HepG2 (cell line): ENCODE data around the gene MED25. TPM values are rescaled to one million over a fixed set of nuclear protein-coding genes. Genes with fewer than 3 reads are reported as not detected.
A peak's percentile ranks its signal among the peaks of the same experiment; 100 is the strongest.

Source experiments
- GATA4 ChIP-seq: sonication (generic); IDR thresholded peaks from 2 replicates; pipeline ENCODE4 v1.6.1; 2016; ENCODE audit warnings: antibody characterized with exemption, low read depth, borderline replicate concordance
- JUNB ChIP-seq: sonication (generic); formaldehyde crosslinking; IDR thresholded peaks from 2 replicates; pipeline ENCODE4 v1.8.0; 2022; ENCODE audit warnings: missing genetic modification reagents, mild to moderate bottlenecking, borderline replicate concordance
- MBD4 ChIP-seq: IDR thresholded peaks from 2 replicates; pipeline ENCODE4 v1.6.1; 2012; ENCODE audit warnings: low read length, inconsistent platforms, borderline replicate concordance
- NR3C1 ChIP-seq: sonication (generic); formaldehyde crosslinking; IDR thresholded peaks from 2 replicates; pipeline ENCODE4 v1.4.0; 2020; ENCODE audit warnings: missing genetic modification reagents
- SAP130 ChIP-seq: IDR thresholded peaks from 2 replicates; pipeline ENCODE4 v1.6.1; 2016; ENCODE audit warnings: low read depth
- SOX13 ChIP-seq, 3 experiments: fragments of 450-650 bp in 1 of 3; sonication (generic) in 1 of 3; formaldehyde crosslinking in 1 of 3; IDR thresholded peaks in 2 of 3; conservative IDR thresholded peaks in 1 of 3; 2 replicates each; pipeline versions ENCODE4 v1.5.0 to v1.6.1; 2016 to 2020; ENCODE audit warnings: antibody characterized with exemption in 1 of 3, mild to moderate bottlenecking in 1 of 3, missing compliant biosample characterization in 1 of 3, missing genetic modification reagents in 1 of 3, moderate library complexity in 1 of 3
- SP5 ChIP-seq: IDR thresholded peaks from 2 replicates; pipeline ENCODE4 v1.6.1; 2016; ENCODE audit warnings: low read depth, borderline replicate concordance
- STAT5B ChIP-seq: sonication (generic); formaldehyde crosslinking; IDR thresholded peaks from 2 replicates; pipeline ENCODE4 v1.4.0; 2020; ENCODE audit warnings: missing genetic modification reagents
- TBX2 ChIP-seq: sonication (generic); formaldehyde crosslinking; IDR thresholded peaks from 2 replicates; pipeline ENCODE4 v1.5.0; 2020; ENCODE audit warnings: missing genetic modification reagents, mild to moderate bottlenecking, borderline replicate concordance
- ZMYM2 ChIP-seq: sonication (generic); formaldehyde crosslinking; IDR thresholded peaks from 2 replicates; pipeline ENCODE4 v1.8.0; 2022; ENCODE audit warnings: mild to moderate bottlenecking, missing genetic modification reagents
- ZMYM4 ChIP-seq: sonication (generic); formaldehyde crosslinking; IDR thresholded peaks from 2 replicates; pipeline ENCODE4 v1.8.1; 2023; ENCODE audit warnings: mild to moderate bottlenecking, missing genetic modification reagents
- ZNF441 ChIP-seq: sonication (generic); formaldehyde crosslinking; IDR thresholded peaks from 2 replicates; pipeline ENCODE4 v1.7.0; 2021; ENCODE audit warnings: missing genetic modification reagents, borderline replicate concordance
- ZNF530 ChIP-seq: sonication (generic); formaldehyde crosslinking; IDR thresholded peaks from 2 replicates; pipeline ENCODE4 v1.5.0; 2020; ENCODE audit warnings: low read depth, mild to moderate bottlenecking, missing genetic modification reagents
- ZNF547 ChIP-seq: sonication (generic); formaldehyde crosslinking; IDR thresholded peaks from 2 replicates; pipeline ENCODE4 v1.5.1; 2020; ENCODE audit warnings: mild to moderate bottlenecking, missing genetic modification reagents
- ZNF614 ChIP-seq: IDR thresholded peaks from 2 replicates; pipeline ENCODE4 v1.6.1; 2018; ENCODE audit warnings: missing biosample characterization, missing genetic modification reagents, inconsistent platforms, borderline replicate concordance
- polyA plus RNA-seq, 8 experiments: library from polyadenylated mRNA; depleted of rRNA in 3 of 8; stranded (reverse) in 7 of 8; unstranded in 1 of 8; fragments of >200 nt; fragmentation: Illumina TruSeq in 4 of 8; extraction: Trizol in 4 of 8; gene quantifications; 2 replicates each; pipeline versions ENCODE4 v1.2.1 to v1.2.3, GENCODE V29; 2011 to 2016; ENCODE audit warnings: low read depth in 4 of 8, missing spikeins in 1 of 8, mixed read lengths in 1 of 8; ENCODE audit not compliant: insufficient read depth in 1 of 8
- total RNA-seq, 5 experiments: library from RNA; depleted of rRNA; stranded (reverse); fragments of >200 nt; fragmentation: Illumina TruSeq; extraction: Trizol; gene quantifications; 2 replicates each; pipeline ENCODE4 v1.2.3, GENCODE V29; 2016; ENCODE audit warnings: low read depth in 1 of 5
- TF ChIP-seq, protein P1 (sequence below): sonication (generic); formaldehyde crosslinking; conservative IDR thresholded peaks from 2 replicates; pipeline ENCODE4 v1.4.0; 2020; ENCODE audit warnings: mild to moderate bottlenecking, missing genetic modification reagents, moderate library complexity
- TF ChIP-seq, protein P2 (sequence below): sonication (generic); formaldehyde crosslinking; IDR thresholded peaks from 2 replicates; pipeline ENCODE4 v1.8.0; 2022; ENCODE audit warnings: missing genetic modification reagents, mild to moderate bottlenecking, borderline replicate concordance
- TF ChIP-seq, protein P3 (sequence below): sonication (generic); formaldehyde crosslinking; IDR thresholded peaks from 2 replicates; pipeline ENCODE4 v1.5.1; 2020; ENCODE audit warnings: missing genetic modification reagents, mild to moderate bottlenecking, borderline replicate concordance
- TF ChIP-seq, protein P4 (sequence below): sonication (generic); formaldehyde crosslinking; IDR thresholded peaks from 2 replicates; pipeline ENCODE4 v1.4.0; 2020; ENCODE audit warnings: low read depth, missing genetic modification reagents

The MED25 gene
- total and polyA plus RNA-seq, 2 of the 13 experiments (the other 11 are each of a cell fraction or from before 2014, with no cell fraction given): 11.1 to 15.1 TPM

DNA sequence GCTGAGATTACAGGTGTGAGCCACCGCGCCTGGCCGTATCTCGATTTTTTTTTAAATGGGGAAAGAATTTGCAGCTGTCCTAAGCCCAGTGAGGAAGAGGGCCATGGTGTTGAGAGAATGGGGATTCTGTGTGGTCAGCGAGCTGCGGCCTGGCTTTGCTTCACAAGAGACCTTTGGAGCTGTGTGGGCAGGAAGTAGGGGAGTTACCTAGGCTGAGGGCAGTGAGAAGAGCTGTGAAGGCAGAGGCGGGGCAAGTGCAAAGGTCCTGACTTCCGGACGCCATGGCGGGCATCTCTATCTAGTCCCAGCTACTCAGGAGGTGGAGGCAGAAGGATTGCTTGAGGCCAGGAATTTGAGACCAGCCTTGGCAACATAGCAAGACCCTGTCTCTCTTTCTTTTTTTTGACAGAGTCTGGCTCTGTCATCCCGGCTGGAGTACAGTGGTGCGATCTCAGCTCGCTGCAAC lies 46.4 kb upstream of the MED25 start (continued):
- TF ChIP-seq SOX13 (IDR thresholded peaks at IDR 0.05): no peak
- peak in 1 of 2 experiments; percentile 27; a peak in 1 of 4 replicates for TF ChIP-seq SOX13 (CRISPR knock-in tag; conservative IDR thresholded peaks at IDR 0.05 in 1 of 2, IDR thresholded peaks at IDR 0.05 in 1 of 2)
- TF ChIP-seq, protein P1, sequence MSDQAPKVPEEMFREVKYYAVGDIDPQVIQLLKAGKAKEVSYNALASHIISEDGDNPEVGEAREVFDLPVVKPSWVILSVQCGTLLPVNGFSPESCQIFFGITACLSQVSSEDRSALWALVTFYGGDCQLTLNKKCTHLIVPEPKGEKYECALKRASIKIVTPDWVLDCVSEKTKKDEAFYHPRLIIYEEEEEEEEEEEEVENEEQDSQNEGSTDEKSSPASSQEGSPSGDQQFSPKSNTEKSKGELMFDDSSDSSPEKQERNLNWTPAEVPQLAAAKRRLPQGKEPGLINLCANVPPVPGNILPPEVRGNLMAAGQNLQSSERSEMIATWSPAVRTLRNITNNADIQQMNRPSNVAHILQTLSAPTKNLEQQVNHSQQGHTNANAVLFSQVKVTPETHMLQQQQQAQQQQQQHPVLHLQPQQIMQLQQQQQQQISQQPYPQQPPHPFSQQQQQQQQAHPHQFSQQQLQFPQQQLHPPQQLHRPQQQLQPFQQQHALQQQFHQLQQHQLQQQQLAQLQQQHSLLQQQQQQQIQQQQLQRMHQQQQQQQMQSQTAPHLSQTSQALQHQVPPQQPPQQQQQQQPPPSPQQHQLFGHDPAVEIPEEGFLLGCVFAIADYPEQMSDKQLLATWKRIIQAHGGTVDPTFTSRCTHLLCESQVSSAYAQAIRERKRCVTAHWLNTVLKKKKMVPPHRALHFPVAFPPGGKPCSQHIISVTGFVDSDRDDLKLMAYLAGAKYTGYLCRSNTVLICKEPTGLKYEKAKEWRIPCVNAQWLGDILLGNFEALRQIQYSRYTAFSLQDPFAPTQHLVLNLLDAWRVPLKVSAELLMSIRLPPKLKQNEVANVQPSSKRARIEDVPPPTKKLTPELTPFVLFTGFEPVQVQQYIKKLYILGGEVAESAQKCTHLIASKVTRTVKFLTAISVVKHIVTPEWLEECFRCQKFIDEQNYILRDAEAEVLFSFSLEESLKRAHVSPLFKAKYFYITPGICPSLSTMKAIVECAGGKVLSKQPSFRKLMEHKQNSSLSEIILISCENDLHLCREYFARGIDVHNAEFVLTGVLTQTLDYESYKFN (CRISPR knock-in tag): peak; percentile 85
- peak; percentile 81 for TF ChIP-seq ZNF441 (CRISPR knock-in tag)
- TF ChIP-seq MBD4: no peak
- 0 out of 2 replicates have a peak, but pooled peaks have one; percentile 13 for TF ChIP-seq ZMYM4 (CRISPR knock-in tag)
- TF ChIP-seq, protein P2, sequence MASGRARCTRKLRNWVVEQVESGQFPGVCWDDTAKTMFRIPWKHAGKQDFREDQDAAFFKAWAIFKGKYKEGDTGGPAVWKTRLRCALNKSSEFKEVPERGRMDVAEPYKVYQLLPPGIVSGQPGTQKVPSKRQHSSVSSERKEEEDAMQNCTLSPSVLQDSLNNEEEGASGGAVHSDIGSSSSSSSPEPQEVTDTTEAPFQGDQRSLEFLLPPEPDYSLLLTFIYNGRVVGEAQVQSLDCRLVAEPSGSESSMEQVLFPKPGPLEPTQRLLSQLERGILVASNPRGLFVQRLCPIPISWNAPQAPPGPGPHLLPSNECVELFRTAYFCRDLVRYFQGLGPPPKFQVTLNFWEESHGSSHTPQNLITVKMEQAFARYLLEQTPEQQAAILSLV (CRISPR knock-in tag): peak; percentile 24; the same call in 1 of the 2 replicates
- TF ChIP-seq, protein P3, sequence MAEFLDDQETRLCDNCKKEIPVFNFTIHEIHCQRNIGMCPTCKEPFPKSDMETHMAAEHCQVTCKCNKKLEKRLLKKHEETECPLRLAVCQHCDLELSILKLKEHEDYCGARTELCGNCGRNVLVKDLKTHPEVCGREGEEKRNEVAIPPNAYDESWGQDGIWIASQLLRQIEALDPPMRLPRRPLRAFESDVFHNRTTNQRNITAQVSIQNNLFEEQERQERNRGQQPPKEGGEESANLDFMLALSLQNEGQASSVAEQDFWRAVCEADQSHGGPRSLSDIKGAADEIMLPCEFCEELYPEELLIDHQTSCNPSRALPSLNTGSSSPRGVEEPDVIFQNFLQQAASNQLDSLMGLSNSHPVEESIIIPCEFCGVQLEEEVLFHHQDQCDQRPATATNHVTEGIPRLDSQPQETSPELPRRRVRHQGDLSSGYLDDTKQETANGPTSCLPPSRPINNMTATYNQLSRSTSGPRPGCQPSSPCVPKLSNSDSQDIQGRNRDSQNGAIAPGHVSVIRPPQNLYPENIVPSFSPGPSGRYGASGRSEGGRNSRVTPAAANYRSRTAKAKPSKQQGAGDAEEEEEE: no peak
- no peak for TF ChIP-seq JUNB (CRISPR knock-in tag)
- no peak for TF ChIP-seq ZNF614 (CRISPR knock-in tag)
- TF ChIP-seq STAT5B (CRISPR knock-in tag): no peak
- TF ChIP-seq ZNF547: 0 out of 2 replicates have a peak, but pooled peaks have one; percentile 19
- peak; percentile 84 for TF ChIP-seq SAP130
- TF ChIP-seq, protein P4, sequence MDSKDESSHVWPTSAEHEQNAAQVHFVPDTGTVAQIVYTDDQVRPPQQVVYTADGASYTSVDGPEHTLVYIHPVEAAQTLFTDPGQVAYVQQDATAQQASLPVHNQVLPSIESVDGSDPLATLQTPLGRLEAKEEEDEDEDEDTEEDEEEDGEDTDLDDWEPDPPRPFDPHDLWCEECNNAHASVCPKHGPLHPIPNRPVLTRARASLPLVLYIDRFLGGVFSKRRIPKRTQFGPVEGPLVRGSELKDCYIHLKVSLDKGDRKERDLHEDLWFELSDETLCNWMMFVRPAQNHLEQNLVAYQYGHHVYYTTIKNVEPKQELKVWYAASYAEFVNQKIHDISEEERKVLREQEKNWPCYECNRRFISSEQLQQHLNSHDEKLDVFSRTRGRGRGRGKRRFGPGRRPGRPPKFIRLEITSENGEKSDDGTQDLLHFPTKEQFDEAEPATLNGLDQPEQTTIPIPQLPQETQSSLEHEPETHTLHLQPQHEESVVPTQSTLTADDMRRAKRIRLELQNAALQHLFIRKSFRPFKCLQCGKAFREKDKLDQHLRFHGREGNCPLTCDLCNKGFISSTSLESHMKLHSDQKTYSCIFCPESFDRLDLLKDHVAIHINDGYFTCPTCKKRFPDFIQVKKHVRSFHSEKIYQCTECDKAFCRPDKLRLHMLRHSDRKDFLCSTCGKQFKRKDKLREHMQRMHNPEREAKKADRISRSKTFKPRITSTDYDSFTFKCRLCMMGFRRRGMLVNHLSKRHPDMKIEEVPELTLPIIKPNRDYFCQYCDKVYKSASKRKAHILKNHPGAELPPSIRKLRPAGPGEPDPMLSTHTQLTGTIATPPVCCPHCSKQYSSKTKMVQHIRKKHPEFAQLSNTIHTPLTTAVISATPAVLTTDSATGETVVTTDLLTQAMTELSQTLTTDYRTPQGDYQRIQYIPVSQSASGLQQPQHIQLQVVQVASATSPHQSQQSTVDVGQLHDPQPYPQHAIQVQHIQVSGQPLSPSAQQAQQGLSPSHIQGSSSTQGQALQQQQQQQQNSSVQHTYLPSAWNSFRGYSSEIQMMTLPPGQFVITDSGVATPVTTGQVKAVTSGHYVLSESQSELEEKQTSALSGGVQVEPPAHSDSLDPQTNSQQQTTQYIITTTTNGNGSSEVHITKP (CRISPR knock-in tag): peak; percentile 69; the same call in 1 of the 2 replicates
- no peak for TF ChIP-seq ZNF530 (CRISPR knock-in tag)
- TF ChIP-seq SP5 (CRISPR knock-in tag): peak; percentile 93
- TF ChIP-seq GATA4: no peak
- peak; percentile 42; the same call in 1 of the 2 replicates for TF ChIP-seq ZMYM2
- no peak for TF ChIP-seq NR3C1
- TF ChIP-seq TBX2 (CRISPR knock-in tag): peak; percentile 76; the same call in 1 of the 2 replicates
